ACC112 (cell line): ENCODE measurements around the gene PAFAH1B2.

ENCODE experiments used
- H2AFZ ChIP-seq: fragments of 200-600 bp; sonication (generic); one replicate; pipeline ENCODE4 v1.6.0; 2017; ENCODE audit warnings: antibody characterized with exemption, low read length; ENCODE audit not compliant: unreplicated experiment
- H3K27ac ChIP-seq: fragments of 200-600 bp; sonication (generic); 2 replicates; pipeline ENCODE4 v1.5.1; 2014; ENCODE audit warnings: low read depth, mild to moderate bottlenecking, antibody characterized with exemption, low read length, moderate library complexity
- H3K27me3 ChIP-seq: fragments of 200-600 bp; sonication (generic); 2 replicates; pipeline ENCODE4 v1.6.1; 2014; ENCODE audit warnings: mild to moderate bottlenecking, antibody characterized with exemption, low read length, moderate library complexity, mixed read lengths; ENCODE audit not compliant: insufficient read depth
- H3K36me3 ChIP-seq: fragments of 200-600 bp; sonication (generic); 2 replicates; pipeline ENCODE4 v1.6.1; 2016; ENCODE audit warnings: mild to moderate bottlenecking, antibody characterized with exemption, low read length, moderate library complexity, mixed read lengths; ENCODE audit not compliant: insufficient read depth
- H3K4me1 ChIP-seq: fragments of 200-600 bp; sonication (generic); one replicate; pipeline ENCODE4 v1.6.1; 2016; ENCODE audit warnings: low read length, mixed read lengths; ENCODE audit not compliant: insufficient read depth, unreplicated experiment, control insufficient read depth
- H3K4me3 ChIP-seq: fragments of 200-600 bp; sonication (generic); 2 replicates; pipeline ENCODE4 v1.5.1; 2014; ENCODE audit warnings: mild to moderate bottlenecking, low read depth, low read length
- H3K79me2 ChIP-seq: fragments of 200-600 bp; sonication (generic); one replicate; pipeline ENCODE4 v1.6.0; 2016; ENCODE audit warnings: low read length; ENCODE audit not compliant: control insufficient read depth, unreplicated experiment, insufficient read depth

The PAFAH1B2 gene, protein sequence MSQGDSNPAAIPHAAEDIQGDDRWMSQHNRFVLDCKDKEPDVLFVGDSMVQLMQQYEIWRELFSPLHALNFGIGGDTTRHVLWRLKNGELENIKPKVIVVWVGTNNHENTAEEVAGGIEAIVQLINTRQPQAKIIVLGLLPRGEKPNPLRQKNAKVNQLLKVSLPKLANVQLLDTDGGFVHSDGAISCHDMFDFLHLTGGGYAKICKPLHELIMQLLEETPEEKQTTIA

DNA sequence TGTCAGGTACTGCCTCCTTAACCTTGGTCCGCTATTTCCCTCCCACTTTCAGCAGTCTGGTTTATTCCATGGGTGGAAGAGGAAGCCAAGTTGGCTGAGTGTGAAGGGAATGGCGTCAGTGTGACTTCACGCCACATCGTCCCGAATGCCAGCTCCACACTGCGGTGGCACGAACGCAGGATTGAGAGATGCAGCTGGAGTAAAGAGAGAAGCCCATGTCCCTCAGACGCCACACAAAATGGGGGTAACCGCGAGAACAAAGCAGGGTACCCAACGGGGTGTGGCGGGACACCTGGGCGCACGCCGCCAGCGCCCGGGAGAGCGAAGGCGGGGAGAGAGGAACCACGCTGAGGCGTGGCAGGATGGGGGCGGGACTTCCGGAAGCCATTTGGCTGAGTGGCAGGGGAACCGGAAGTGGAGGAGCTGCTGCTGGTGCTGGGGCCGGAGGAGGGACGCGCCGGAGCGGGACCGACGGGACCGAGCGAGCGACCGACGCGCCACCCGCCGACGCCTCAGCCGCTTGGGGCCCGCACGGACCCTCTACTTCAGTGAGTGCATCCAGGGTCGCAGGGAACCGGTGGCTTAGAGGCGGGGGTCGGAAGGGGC lies at the start of gene PAFAH1B2:
PAFAH1B2 (plus strand) TSS at position 417 of the 606 bp plus-strand sequence. CDS start 8,161 bp downstream, outside the sequence.
- peaks cover 21% of the 10 kb centered on the region for H3K4me1 ChIP-seq
- H3K4me3 ChIP-seq = peak within 1 kb of the TSS; percentile 97
- H3K27me3 ChIP-seq = no peaks in the 10 kb centered on the region
- 0 out of 2 replicates have a peak, but pooled peaks cover 11% of the 10 kb centered on the region for H3K36me3 ChIP-seq
- H3K27ac ChIP-seq = peak within 1 kb of the TSS; percentile 72
- H3K79me2 ChIP-seq = peaks cover 48% of the 10 kb centered on the region
- peak within 1 kb of the TSS; percentile 94 for H2AFZ ChIP-seq

DNA sequence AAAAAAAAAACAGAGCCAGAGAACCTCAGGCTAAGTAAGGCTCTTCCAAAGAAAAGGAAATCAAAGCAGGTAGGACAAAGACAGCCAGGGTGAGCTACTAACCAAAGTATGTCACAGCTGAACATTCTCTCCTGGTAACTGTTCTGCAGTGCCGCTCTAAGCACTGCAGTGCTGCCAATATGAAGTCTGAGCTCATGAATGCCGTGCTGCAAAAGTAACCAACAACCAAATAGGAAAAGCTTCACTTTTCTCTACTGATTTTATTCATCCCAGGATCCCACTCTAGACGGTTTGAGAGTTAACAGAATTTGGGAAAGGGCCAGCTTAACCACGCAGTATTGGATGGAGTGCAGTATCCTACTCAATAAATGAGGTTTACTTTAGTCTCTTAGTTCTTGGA lies 49.3 kb upstream of the PAFAH1B2 start:
- H3K4me1 ChIP-seq = peaks cover 41% of the 10 kb centered on the region
- peaks cover 79% of the 10 kb centered on the region for H3K79me2 ChIP-seq

DNA sequence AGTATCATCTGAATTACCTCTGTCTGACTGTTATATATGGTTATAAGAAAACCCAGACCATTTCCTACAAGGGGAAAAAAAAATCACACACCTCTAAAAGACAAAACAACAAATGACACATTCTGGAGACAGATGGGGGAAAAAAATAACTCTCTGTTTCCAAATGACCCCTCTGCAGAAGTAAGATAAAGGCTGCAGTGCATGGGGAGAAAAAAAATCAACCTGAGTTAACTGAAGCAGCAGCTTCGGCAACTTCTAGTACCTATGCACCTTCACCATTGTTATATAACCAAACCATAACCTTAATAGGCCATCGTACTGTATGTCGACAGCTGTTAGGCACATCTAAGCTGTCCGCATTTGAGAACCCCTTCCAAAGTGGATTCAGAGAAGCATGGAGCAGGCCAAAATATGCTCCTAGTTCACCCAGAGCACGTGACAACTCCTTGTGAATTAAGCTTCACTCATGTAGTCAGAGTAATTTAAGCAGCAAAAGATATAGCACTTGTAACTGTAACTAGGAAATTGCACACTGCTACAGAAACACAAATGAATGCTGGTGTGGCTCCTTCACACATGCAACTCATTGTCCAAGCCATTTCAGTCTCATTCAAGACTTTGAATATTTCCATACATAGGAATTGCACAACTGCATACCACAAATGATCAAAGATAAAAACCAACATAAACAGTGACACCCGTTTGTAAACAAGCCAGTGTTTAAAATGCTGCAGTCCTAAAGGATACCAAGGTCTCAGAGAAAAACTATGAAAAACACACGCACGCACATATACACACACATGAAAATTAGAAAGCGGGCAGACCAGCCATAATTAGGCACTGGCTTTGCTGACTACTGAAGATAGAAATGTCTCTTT lies 48.6 kb upstream of the PAFAH1B2 start:
- peak overlapping the region; percentile 91 for H3K4me3 ChIP-seq

More for the DNA sequence above, 49.3 kb upstream of the PAFAH1B2 start:
- Histone ChIP-seq H3K27me3 (no peaks in the 10 kb centered on the region), H3K36me3 (no peaks in the 10 kb centered on the region; the same call in 1 of the 2 replicates), H2AFZ (no peak overlapping the region), H3K27ac (no peak overlapping the region), H3K4me3 (no peak overlapping the region)

DNA sequence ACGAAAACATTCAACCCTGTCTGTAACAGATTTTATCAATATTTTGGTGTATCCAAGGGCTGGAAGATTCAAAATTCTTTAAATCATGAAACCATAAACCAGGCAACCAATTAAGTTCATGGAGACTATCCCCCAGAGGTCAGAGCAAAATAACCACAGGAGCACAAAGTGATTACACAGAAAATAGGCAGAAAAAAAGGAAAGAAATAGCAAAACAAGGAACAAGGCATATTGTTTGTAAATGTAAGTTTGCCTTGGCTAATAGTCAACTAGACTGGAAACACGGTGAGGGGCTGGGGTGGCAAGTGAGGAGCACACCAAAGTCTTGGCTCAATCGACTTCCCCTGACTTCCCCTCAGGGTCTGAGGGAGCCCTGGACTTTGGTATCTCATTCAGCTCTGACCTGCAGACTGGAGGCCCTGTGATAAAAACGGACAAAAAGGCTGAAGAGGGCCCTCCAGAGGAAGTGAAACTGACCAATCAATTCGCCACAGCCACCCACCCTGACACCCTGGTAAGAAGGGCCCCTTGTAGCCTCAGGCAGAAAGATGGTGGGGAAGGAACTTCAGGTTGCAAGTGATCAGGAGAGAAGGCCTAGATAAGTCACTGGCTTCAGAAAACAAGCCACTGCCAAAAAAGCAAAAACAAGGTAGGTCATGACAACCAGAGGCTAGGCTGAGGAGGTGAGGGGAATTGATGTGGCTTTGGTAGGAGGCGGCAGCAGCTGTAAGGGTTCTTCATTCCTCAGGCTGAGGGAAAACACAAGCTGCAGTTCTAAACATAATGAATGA lies 47.7 kb upstream of the PAFAH1B2 start:
- Histone ChIP-seq H3K36me3 (no peaks in the 10 kb centered on the region; the same call in 1 of the 2 replicates), H3K79me2 (peaks cover 66% of the 10 kb centered on the region), H3K27ac (peak overlapping the region; percentile 66), H3K27me3 (no peaks in the 10 kb centered on the region), H3K4me1 (peaks cover 41% of the 10 kb centered on the region), H3K4me3 (peak overlapping the region; percentile 91), H2AFZ (no peak overlapping the region)

More for the DNA sequence above, 48.6 kb upstream of the PAFAH1B2 start:
- H3K79me2 ChIP-seq = peaks cover 71% of the 10 kb centered on the region
- H2AFZ ChIP-seq = no peak overlapping the region
- no peaks in the 10 kb centered on the region; the same call in 1 of the 2 replicates for H3K36me3 ChIP-seq
- H3K4me1 ChIP-seq = peaks cover 41% of the 10 kb centered on the region
- H3K27ac ChIP-seq = peak overlapping the region; percentile 16
- H3K27me3 ChIP-seq = no peaks in the 10 kb centered on the region

DNA sequence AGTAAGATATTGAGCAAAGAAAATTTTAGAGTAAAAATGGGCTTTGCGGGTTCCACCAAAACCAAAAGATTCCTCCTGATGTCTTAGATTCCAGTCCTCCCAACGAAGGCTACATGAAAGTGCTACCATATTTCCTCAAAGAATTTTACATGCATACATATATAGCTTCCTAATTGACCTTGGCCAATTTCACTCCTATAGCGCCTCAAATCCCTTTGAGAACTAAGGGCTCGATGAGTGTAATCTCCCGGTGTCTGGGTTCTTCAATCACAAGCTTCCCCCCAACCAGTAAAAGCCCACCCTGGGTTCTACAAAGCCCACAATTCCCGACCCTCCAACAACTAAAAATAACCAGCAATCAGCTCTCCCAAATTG lies 47.1 kb upstream of the PAFAH1B2 start:
- H3K4me3 ChIP-seq = peak overlapping the region; percentile 91
- peak overlapping the region; percentile 66; the same call in 1 of the 2 replicates for H3K27ac ChIP-seq
- H3K4me1 ChIP-seq = peaks cover 41% of the 10 kb centered on the region
- H3K36me3 ChIP-seq = no peaks in the 10 kb centered on the region; the same call in 1 of the 2 replicates
- peaks cover 60% of the 10 kb centered on the region for H3K79me2 ChIP-seq
- no peaks in the 10 kb centered on the region for H3K27me3 ChIP-seq
- no peak overlapping the region for H2AFZ ChIP-seq

DNA sequence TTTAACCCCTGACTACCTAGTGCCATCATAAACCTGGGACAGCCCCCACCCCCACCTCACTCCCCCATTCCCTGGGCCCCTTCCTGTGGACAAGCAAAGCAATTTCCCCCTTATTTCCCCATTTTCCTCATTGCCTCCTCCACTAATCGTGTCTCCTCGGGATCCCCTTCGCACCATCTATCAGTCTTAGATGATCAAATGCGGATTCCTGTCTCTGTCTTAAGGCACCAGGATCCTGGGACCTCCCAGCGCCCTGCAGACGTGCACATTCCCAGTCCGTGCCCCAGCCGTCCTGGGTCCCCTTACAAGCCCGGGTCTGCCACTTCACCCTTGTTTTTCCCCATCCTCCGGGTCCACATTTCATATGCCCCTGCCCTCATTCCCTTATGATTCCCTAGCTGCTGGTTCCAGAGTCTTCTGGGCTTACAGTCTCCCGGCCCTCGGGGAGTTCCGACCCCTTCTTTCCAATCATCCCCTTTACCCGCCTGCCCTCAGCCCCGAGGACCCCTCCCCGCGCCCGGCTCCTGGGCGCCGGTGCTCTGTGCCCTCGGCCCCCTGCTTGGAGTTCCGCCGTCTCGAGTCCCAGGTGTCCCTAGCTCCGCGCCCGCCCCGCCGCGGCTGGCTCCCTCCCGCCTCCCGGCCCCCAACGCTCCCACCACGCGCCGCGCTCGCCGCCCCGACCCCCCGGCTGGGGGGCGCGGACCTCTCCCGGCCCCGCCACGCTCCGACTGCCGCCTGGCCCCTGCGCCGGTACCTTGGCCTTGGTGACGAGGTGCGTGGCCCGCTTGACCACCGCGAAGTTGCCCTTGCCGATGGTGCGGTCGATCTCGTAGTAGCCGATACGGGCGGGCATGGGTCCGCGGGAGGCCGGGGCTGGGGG lies 46.5 kb upstream of the PAFAH1B2 start:
- Histone ChIP-seq H3K27ac (peak overlapping the region; percentile 66; the same call in 1 of the 2 replicates), H2AFZ (peak overlapping the region; percentile 47), H3K36me3 (no peaks in the 10 kb centered on the region), H3K4me3 (peak overlapping the region; percentile 91), H3K4me1 (peaks cover 41% of the 10 kb centered on the region), H3K79me2 (peaks cover 53% of the 10 kb centered on the region), H3K27me3 (no peaks in the 10 kb centered on the region)

DNA sequence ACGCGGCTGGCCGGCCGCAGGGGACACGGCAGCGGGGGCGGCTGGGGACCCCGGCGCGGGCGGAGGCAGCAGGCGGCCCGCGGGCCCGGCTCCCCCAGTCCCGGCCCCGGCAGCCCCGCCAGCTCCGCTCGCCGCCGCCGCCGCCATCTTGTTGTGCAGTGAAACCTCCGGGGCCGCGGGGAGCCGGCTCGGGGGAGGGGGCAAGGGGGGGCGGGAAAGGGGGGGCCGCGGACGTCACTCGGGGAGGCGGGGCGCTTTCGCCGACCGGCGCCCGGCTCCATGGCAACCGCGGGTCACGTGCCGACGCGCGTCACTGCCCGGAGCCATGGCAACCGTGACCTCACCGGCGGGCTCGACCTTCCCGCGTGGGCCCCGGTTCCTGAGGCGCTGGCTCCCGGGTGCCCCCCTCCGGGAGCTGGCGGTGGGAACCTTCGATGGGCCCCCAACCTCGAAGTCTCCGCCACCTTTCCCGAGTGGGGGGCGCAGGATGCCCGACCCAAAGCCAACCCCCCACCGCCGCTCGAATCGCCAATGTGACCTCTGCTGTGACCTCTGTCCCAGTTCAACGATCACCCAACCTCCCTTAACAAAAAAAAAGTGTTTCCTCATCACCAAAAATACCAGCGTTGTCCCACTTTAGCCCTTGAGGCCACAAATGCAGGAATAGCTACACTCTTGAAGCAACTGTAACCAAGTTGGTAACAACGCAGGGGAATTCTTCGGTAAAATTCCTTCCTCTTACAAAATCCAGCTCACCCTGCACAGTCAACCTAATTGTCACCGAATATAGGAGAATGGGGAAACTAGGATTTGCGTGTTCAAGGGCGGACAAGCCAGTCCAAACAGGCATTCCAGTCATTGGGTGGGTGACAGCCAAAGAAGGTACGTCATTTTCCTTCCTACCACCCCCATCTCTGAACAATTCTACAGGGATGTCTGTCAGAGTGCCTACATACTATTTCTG lies 45.5 kb upstream of the PAFAH1B2 start, which contains the start of gene SIK3:
SIK3 (minus strand) TSS at position 160 of the 964 bp plus-strand sequence; CDS start at position 147, 13 bp downstream.
- H3K36me3 ChIP-seq = no peaks in the 10 kb centered on the region
- peaks cover 45% of the 10 kb centered on the region for H3K79me2 ChIP-seq
- no peaks in the 10 kb centered on the region for H3K27me3 ChIP-seq
- peak within 1 kb of the TSS; percentile 91 for H3K4me3 ChIP-seq
- peak within 1 kb of the TSS; percentile 84 for H2AFZ ChIP-seq
- H3K27ac ChIP-seq = peak within 1 kb of the TSS; percentile 88
- H3K4me1 ChIP-seq = peaks cover 38% of the 10 kb centered on the region

DNA sequence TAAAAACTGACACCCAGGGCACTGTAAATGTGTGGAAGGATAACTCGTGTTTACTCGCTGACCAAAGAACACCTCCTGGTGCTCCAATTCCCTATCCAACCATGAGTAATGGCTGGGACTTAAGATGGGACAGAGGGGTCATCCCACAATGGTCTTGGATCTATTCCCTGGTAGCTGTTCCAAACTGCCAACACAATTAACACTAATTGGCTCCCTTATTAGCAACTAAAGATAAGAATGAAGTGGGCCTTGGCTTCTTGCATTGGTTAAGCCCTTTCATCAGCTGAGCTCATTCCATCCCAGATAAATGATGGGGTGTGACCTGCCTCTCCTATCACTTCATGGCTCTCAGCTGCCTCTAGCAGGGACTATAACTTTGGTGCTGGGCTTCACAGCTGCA lies 44.4 kb upstream of the PAFAH1B2 start:
- no peak overlapping the region for H3K4me3 ChIP-seq
- H2AFZ ChIP-seq = no peak overlapping the region
- peaks cover 36% of the 10 kb centered on the region for H3K4me1 ChIP-seq
- no peaks in the 10 kb centered on the region for H3K36me3 ChIP-seq
- no peaks in the 10 kb centered on the region for H3K27me3 ChIP-seq
- H3K27ac ChIP-seq = peak overlapping the region; percentile 88; the same call in 1 of the 2 replicates
- peaks cover 34% of the 10 kb centered on the region for H3K79me2 ChIP-seq
